ENCODE data around the gene EYS. TPM values are rescaled to one million over a fixed set of nuclear protein-coding genes. Genes with fewer than 3 reads are reported as not detected.

The EYS gene
- polyA plus RNA-seq, 2 of the 4 experiments (the other 2 are of a cell fraction), result 0.03 to 0.06 TPM

DNA sequence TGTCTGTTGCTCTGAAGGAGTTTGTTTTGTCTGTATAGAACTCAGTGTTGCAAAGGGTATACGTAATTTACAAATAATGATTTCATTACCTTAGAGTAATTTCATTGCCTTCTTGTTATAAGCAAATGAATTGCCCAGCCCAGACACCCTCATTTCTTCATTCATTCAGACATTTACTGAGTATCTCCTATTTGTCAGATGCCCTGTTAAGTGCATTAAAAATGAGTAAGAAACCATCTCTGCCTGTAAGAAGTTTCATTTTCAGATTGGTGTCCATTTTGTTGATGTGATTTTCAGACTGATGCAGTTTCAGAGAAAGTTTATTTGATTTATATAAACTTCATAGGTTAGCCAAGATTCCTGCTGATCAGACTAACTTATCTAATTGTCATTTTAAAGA lies 1642.1 kb downstream of the EYS start (continued):
- no peak for TF ChIP-seq CHD4 (IDR thresholded peaks at IDR 0.05; ENCODE audit: borderline replicate concordance)

- Histone ChIP-seq H3K9me3 (no peaks in the 10 kb centered on the region), H3K4me3 (no peak overlapping the region), H3K4me2 (no peak overlapping the region), H3K27ac (no peak overlapping the region), H3K4me1 (no peaks in the 10 kb centered on the region)
- TF ChIP-seq MAFK (IDR thresholded peaks at IDR 0.05; ENCODE audit: partially characterized antibody) (no peak), RFX5 (IDR thresholded peaks at IDR 0.05) (no peak), FOSL2 (IDR thresholded peaks at IDR 0.05) (no peak), FOSL2 (CRISPR knock-in tag; IDR thresholded peaks at IDR 0.05) (no peak), EHMT2 (IDR thresholded peaks at IDR 0.05; ENCODE audit: low read depth) (no peak), NPAS2 (CRISPR knock-in tag; IDR thresholded peaks at IDR 0.05; ENCODE audit: borderline replicate concordance) (no peak), HEYL (CRISPR knock-in tag; IDR thresholded peaks at IDR 0.05) (no peak), JUN (IDR thresholded peaks at IDR 0.05) (no peak), RARB (CRISPR knock-in tag; IDR thresholded peaks at IDR 0.05) (no peak), EHF (CRISPR knock-in tag; IDR thresholded peaks at IDR 0.05) (no peak), PHF8 (IDR thresholded peaks at IDR 0.05; ENCODE audit: borderline replicate concordance, low read depth) (no peak), MYC (IDR thresholded peaks at IDR 0.05; ENCODE audit: borderline replicate concordance, low read length) (no peak), FOSB (CRISPR knock-in tag; IDR thresholded peaks at IDR 0.05) (no peak), CTCF (IDR thresholded peaks at IDR 0.05) (no peak), RNF2 (IDR thresholded peaks at IDR 0.05; ENCODE audit: borderline replicate concordance, low read depth) (no peak), RCOR1 (IDR thresholded peaks at IDR 0.05; ENCODE audit: low read depth, low read length) (no peak)
- TF ChIP-seq, protein P1, sequence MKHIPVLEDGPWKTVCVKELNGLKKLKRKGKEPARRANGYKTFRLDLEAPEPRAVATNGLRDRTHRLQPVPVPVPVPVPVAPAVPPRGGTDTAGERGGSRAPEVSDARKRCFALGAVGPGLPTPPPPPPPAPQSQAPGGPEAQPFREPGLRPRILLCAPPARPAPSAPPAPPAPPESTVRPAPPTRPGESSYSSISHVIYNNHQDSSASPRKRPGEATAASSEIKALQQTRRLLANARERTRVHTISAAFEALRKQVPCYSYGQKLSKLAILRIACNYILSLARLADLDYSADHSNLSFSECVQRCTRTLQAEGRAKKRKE (CRISPR knock-in tag; IDR thresholded peaks at IDR 0.05; ENCODE audit: low read depth), result no peak
- POLR2A ChIA-PET, result no interaction called here
- CTCF ChIA-PET, result no interaction called here
- 50% methylated on average over 5 of the region's 5 CpGs for WGBS (ENCODE audit: missing lambda C conversion rate)
- no peak for FAIRE-seq
- ATAC-seq, result peak in 1 of 2 experiments; percentile 47; a peak in 1 of 6 replicates
- DNase-seq (ENCODE audit: low read depth in 1 of 2, low spot score in 1 of 2), result peak in 1 of 2 experiments; percentile 10
These were observed 1643.9 kb downstream of the EYS start for GRCh38 chr6:64062960-64063683.

- no peak overlapping the region for H3K27ac ChIP-seq
- no peaks in the 10 kb centered on the region for H3K4me1 ChIP-seq
- DNase-seq (ENCODE audit: low read depth in 1 of 2, low spot score in 1 of 2) (no peak), ATAC-seq (no peak), FAIRE-seq (no peak)
- H3K4me2 ChIP-seq, result no peak overlapping the region
- H3K9me3 ChIP-seq, result no peaks in the 10 kb centered on the region
- H3K4me3 ChIP-seq, result no peak overlapping the region
- CTCF ChIA-PET, result no interaction called here
- WGBS (ENCODE audit: missing lambda C conversion rate), result 35% methylated on average over 1 of the region's 1 CpG
- no peak for TF ChIP-seq HES2 (IDR thresholded peaks at IDR 0.05)
- TF ChIP-seq HOXB13 (CRISPR knock-in tag; IDR thresholded peaks at IDR 0.05; ENCODE audit: low read depth), result no peak
- no peak for TF ChIP-seq FOXS1 (CRISPR knock-in tag; IDR thresholded peaks at IDR 0.05)
- TF ChIP-seq, protein P2, sequence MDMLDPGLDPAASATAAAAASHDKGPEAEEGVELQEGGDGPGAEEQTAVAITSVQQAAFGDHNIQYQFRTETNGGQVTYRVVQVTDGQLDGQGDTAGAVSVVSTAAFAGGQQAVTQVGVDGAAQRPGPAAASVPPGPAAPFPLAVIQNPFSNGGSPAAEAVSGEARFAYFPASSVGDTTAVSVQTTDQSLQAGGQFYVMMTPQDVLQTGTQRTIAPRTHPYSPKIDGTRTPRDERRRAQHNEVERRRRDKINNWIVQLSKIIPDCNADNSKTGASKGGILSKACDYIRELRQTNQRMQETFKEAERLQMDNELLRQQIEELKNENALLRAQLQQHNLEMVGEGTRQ (IDR thresholded peaks at IDR 0.05), result no peak
- TF ChIP-seq TFCP2L1 (CRISPR knock-in tag; IDR thresholded peaks at IDR 0.05), result no peak
- TF ChIP-seq, protein P3, sequence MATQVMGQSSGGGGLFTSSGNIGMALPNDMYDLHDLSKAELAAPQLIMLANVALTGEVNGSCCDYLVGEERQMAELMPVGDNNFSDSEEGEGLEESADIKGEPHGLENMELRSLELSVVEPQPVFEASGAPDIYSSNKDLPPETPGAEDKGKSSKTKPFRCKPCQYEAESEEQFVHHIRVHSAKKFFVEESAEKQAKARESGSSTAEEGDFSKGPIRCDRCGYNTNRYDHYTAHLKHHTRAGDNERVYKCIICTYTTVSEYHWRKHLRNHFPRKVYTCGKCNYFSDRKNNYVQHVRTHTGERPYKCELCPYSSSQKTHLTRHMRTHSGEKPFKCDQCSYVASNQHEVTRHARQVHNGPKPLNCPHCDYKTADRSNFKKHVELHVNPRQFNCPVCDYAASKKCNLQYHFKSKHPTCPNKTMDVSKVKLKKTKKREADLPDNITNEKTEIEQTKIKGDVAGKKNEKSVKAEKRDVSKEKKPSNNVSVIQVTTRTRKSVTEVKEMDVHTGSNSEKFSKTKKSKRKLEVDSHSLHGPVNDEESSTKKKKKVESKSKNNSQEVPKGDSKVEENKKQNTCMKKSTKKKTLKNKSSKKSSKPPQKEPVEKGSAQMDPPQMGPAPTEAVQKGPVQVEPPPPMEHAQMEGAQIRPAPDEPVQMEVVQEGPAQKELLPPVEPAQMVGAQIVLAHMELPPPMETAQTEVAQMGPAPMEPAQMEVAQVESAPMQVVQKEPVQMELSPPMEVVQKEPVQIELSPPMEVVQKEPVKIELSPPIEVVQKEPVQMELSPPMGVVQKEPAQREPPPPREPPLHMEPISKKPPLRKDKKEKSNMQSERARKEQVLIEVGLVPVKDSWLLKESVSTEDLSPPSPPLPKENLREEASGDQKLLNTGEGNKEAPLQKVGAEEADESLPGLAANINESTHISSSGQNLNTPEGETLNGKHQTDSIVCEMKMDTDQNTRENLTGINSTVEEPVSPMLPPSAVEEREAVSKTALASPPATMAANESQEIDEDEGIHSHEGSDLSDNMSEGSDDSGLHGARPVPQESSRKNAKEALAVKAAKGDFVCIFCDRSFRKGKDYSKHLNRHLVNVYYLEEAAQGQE (IDR thresholded peaks at IDR 0.05), result no peak
- TF ChIP-seq RFX5 (IDR thresholded peaks at IDR 0.05), result no peak
- POLR2A ChIA-PET, result no interaction called here
These were observed 1652.2 kb downstream of the EYS start for GRCh38 chr6:64054861-64055260.

Measured in A549 (cell line).